ENCODE results near the gene PDCL2.
"Not testable (repeated sequence)": the region's sequence is repeated elsewhere in the genome, so short reads cannot be mapped to it uniquely, and the experiment has no call there.

DNA sequence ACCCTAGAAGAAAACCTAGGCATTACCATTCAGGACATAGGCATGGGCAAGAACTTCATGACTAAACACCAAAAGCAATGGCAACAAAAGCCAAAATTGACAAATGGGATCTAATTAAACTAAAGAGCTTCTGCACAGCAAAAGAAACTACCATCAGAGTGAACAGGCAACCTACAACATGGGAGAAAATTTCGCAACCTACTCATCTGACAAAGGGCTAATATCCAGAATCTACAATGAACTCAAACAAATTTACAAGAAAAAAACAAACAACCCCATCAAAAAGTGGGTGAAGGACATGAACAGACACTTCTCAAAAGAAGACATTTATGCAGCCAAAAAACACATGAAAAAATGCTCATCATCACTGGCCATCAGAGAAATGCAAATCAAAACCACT, 32.0 kb upstream of the PDCL2 start:
- TF ChIP-seq, protein P1, sequence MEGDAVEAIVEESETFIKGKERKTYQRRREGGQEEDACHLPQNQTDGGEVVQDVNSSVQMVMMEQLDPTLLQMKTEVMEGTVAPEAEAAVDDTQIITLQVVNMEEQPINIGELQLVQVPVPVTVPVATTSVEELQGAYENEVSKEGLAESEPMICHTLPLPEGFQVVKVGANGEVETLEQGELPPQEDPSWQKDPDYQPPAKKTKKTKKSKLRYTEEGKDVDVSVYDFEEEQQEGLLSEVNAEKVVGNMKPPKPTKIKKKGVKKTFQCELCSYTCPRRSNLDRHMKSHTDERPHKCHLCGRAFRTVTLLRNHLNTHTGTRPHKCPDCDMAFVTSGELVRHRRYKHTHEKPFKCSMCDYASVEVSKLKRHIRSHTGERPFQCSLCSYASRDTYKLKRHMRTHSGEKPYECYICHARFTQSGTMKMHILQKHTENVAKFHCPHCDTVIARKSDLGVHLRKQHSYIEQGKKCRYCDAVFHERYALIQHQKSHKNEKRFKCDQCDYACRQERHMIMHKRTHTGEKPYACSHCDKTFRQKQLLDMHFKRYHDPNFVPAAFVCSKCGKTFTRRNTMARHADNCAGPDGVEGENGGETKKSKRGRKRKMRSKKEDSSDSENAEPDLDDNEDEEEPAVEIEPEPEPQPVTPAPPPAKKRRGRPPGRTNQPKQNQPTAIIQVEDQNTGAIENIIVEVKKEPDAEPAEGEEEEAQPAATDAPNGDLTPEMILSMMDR (conservative IDR thresholded peaks at IDR 0.05; ENCODE audit: low read depth, low read length) = not testable (repeated sequence)
- TF ChIP-seq EZH2 (IDR thresholded peaks at IDR 0.05; ENCODE audit: low read length, unreplicated experiment); EZH2phosphoT487 (IDR thresholded peaks at IDR 0.05; ENCODE audit: borderline replicate concordance, low read length): not testable (repeated sequence)
